HepG2 (cell line): Measurements from ENCODE around the gene EED. TPM values are rescaled to one million over a fixed set of nuclear protein-coding genes. Genes with fewer than 3 reads are reported as not detected.

Experiments used
- ASH2L ChIP-seq: fragments of 300-600, 200-600 bp; sonication (generic); IDR thresholded peaks from 2 replicates; pipeline ENCODE4 v1.7.0; 2017; ENCODE audit warnings: low read depth, mild to moderate bottlenecking, moderate library complexity, mixed read lengths, low read length; ENCODE audit not compliant: insufficient read length
- ATF6 ChIP-seq: sonication (generic); formaldehyde crosslinking; conservative IDR thresholded peaks from 2 replicates; pipeline ENCODE4 v1.4.0; 2020; ENCODE audit warnings: missing genetic modification reagents
- BRCA1 ChIP-seq: sonication (generic); formaldehyde crosslinking; IDR thresholded peaks from 2 replicates; pipeline ENCODE4 v1.4.0; 2020; ENCODE audit warnings: missing genetic modification reagents
- CBX2 ChIP-seq, 2 experiments: fragments of 200-600 bp in 1 of 2; sonication (generic); formaldehyde crosslinking in 1 of 2; IDR thresholded peaks; 2 replicates each; pipeline versions ENCODE4 v1.7.0 to v1.8.1; 2018 to 2022; ENCODE audit warnings: low read depth in 2 of 2, low read length in 1 of 2, mild to moderate bottlenecking in 1 of 2, missing genetic modification reagents in 1 of 2
- CEBPB ChIP-seq: IDR thresholded peaks from 2 replicates; pipeline ENCODE4 v1.6.1; 2011; ENCODE audit warnings: low read depth, low read length, improper control_type of control experiment, borderline replicate concordance
- MNT ChIP-seq: fragments of 450-650 bp; IDR thresholded peaks from 2 replicates; pipeline ENCODE4 v1.6.1; 2016
- PLRG1 ChIP-seq: fragments of 450-650 bp; conservative IDR thresholded peaks from 2 replicates; pipeline ENCODE4 v1.6.1; 2016
- SALL2 ChIP-seq: sonication (generic); formaldehyde crosslinking; IDR thresholded peaks from 2 replicates; pipeline ENCODE4 v1.8.1; 2023; ENCODE audit warnings: mild to moderate bottlenecking, missing genetic modification reagents, inconsistent platforms
- SKIL ChIP-seq: sonication (generic); formaldehyde crosslinking; IDR thresholded peaks from 2 replicates; pipeline ENCODE4 v1.8.0; 2022; ENCODE audit warnings: missing genetic modification reagents, mild to moderate bottlenecking, moderate library complexity, borderline replicate concordance
- SRSF4 ChIP-seq: fragments of 200-400 bp; formaldehyde crosslinking; IDR thresholded peaks from one replicate; pipeline ENCODE4 v1.6.1; 2018; ENCODE audit warnings: mild to moderate bottlenecking, low read depth, low read length, moderate library complexity; ENCODE audit not compliant: poor library complexity, severe bottlenecking
- TCF7L2 ChIP-seq: IDR thresholded peaks from 2 replicates; pipeline ENCODE4 v1.6.1; 2011; ENCODE audit warnings: mild to moderate bottlenecking, low read depth, low read length, moderate library complexity
- ZMYM3 ChIP-seq: sonication (generic); formaldehyde crosslinking; IDR thresholded peaks from 2 replicates; pipeline ENCODE4 v1.5.1; 2020; ENCODE audit warnings: mild to moderate bottlenecking, missing genetic modification reagents
- ZNF329 ChIP-seq: sonication (generic); formaldehyde crosslinking; IDR thresholded peaks from 2 replicates; pipeline ENCODE4 v1.9.0; 2021; ENCODE audit warnings: low read depth, mild to moderate bottlenecking, missing genetic modification reagents
- ZNF441 ChIP-seq: sonication (generic); formaldehyde crosslinking; IDR thresholded peaks from 2 replicates; pipeline ENCODE4 v1.7.0; 2021; ENCODE audit warnings: missing genetic modification reagents, borderline replicate concordance
- ZNF703 ChIP-seq: sonication (generic); formaldehyde crosslinking; IDR thresholded peaks from 2 replicates; pipeline ENCODE4 v1.5.1; 2020; ENCODE audit warnings: missing genetic modification reagents, mild to moderate bottlenecking, moderate library complexity, borderline replicate concordance
- ZNF816 ChIP-seq: sonication (generic); formaldehyde crosslinking; IDR thresholded peaks from 2 replicates; pipeline ENCODE4 v1.8.0; 2022; ENCODE audit warnings: missing genetic modification reagents, mild to moderate bottlenecking, borderline replicate concordance
- polyA plus RNA-seq, 8 experiments: library from polyadenylated mRNA; depleted of rRNA in 3 of 8; stranded (reverse) in 7 of 8; unstranded in 1 of 8; fragments of >200 nt; fragmentation: Illumina TruSeq in 4 of 8; extraction: Trizol in 4 of 8; gene quantifications; 2 replicates each; pipeline versions ENCODE4 v1.2.1 to v1.2.3, GENCODE V29; 2011 to 2016; ENCODE audit warnings: low read depth in 4 of 8, missing spikeins in 1 of 8, mixed read lengths in 1 of 8; ENCODE audit not compliant: insufficient read depth in 1 of 8
- total RNA-seq, 5 experiments: library from RNA; depleted of rRNA; stranded (reverse); fragments of >200 nt; fragmentation: Illumina TruSeq; extraction: Trizol; gene quantifications; 2 replicates each; pipeline ENCODE4 v1.2.3, GENCODE V29; 2016; ENCODE audit warnings: low read depth in 1 of 5
- TF ChIP-seq, protein P1 (sequence below): sonication (generic); formaldehyde crosslinking; IDR thresholded peaks from 2 replicates; pipeline ENCODE4 v1.4.0; 2020; ENCODE audit warnings: missing genetic modification reagents, mild to moderate bottlenecking, borderline replicate concordance
- TF ChIP-seq, protein P2 (sequence below): sonication (generic); formaldehyde crosslinking; IDR thresholded peaks from 2 replicates; pipeline ENCODE4 v1.9.0; 2021; ENCODE audit warnings: missing genetic modification reagents, mild to moderate bottlenecking, borderline replicate concordance

Gene EED
- total and polyA plus RNA-seq, 2 of the 13 experiments (the other 11 are each of a cell fraction or from before 2014, with no cell fraction given), result 11.0 to 28.4 TPM

- TF ChIP-seq ZMYM3 (CRISPR knock-in tag) (no peak), CBX2 (IDR thresholded peaks at IDR 0.05; ENCODE audit: low read depth, low read length) (no peak), CBX2 (CRISPR knock-in tag; IDR thresholded peaks at IDR 0.05; ENCODE audit: low read depth) (no peak), SRSF4 (no peak), PLRG1 (no peak), MNT (no peak), BRCA1 (no peak), ZNF703 (CRISPR knock-in tag) (no peak), ZNF441 (CRISPR knock-in tag) (no peak), SALL2 (no peak), ATF6 (no peak), CEBPB (peak; percentile 80), ZNF329 (no peak), ZNF816 (no peak), SKIL (CRISPR knock-in tag) (no peak), TCF7L2 (no peak), ASH2L (no peak)
- TF ChIP-seq, protein P1, sequence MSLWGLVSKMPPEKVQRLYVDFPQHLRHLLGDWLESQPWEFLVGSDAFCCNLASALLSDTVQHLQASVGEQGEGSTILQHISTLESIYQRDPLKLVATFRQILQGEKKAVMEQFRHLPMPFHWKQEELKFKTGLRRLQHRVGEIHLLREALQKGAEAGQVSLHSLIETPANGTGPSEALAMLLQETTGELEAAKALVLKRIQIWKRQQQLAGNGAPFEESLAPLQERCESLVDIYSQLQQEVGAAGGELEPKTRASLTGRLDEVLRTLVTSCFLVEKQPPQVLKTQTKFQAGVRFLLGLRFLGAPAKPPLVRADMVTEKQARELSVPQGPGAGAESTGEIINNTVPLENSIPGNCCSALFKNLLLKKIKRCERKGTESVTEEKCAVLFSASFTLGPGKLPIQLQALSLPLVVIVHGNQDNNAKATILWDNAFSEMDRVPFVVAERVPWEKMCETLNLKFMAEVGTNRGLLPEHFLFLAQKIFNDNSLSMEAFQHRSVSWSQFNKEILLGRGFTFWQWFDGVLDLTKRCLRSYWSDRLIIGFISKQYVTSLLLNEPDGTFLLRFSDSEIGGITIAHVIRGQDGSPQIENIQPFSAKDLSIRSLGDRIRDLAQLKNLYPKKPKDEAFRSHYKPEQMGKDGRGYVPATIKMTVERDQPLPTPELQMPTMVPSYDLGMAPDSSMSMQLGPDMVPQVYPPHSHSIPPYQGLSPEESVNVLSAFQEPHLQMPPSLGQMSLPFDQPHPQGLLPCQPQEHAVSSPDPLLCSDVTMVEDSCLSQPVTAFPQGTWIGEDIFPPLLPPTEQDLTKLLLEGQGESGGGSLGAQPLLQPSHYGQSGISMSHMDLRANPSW, result no peak
- TF ChIP-seq, protein P2, sequence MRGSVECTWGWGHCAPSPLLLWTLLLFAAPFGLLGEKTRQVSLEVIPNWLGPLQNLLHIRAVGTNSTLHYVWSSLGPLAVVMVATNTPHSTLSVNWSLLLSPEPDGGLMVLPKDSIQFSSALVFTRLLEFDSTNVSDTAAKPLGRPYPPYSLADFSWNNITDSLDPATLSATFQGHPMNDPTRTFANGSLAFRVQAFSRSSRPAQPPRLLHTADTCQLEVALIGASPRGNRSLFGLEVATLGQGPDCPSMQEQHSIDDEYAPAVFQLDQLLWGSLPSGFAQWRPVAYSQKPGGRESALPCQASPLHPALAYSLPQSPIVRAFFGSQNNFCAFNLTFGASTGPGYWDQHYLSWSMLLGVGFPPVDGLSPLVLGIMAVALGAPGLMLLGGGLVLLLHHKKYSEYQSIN (CRISPR knock-in tag), result no peak
Observed at GRCh38 chr11:86205421-86206336, 38.9 kb upstream of the EED start (continued).
